ENCODE measurements around the gene STK32C. TPM values are rescaled to one million over a fixed set of nuclear protein-coding genes. Genes with fewer than 3 reads are reported as not detected.

STK32C gene
- total RNA-seq, 1 donor from 2014 or later, result 13.8 TPM

DNA sequence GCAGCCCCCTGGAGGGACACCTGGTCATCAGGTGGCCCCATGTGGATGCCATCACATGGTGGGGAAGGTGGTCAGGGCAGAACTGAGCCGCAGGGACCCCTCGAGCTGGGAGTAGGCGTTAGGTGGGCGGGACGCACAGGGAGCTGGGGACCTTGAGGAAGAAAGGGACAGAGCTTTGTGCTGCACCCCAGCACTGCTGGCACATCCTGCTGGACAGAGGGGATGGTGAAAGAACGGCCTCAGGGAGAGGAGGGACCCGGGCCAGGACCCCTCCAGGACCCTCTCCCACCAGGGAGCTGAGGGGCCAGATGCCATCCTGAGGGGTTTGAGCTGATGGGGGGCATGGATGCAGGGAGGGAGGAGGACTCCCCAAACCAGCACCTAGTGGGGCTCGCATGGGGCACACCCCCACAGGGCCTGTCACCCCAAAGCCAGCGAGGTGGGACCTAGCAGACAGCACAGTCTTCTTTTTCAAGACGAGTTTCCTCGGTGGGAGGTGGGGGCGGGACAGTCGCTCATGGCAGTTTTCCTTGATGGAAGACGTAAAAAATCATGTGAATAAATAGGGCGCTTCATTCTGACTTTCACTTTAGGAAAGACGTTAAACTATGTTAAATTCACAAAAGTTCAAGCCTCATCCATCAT is 43.3 kb downstream of the STK32C start:
- no peak overlapping the region for H3K4me3 Mint-ChIP-seq
- no peaks in the 10 kb centered on the region for H3K36me3 Mint-ChIP-seq (ENCODE audit: low read depth)
- intact Hi-C loops (cut with micrococcal nuclease), result no loop called here
- no peak overlapping the region for H3K27ac Mint-ChIP-seq
- ChIA-PET POLR2A (no interaction called here), CTCF (no interaction called here)
- TF ChIP-seq, protein P1, sequence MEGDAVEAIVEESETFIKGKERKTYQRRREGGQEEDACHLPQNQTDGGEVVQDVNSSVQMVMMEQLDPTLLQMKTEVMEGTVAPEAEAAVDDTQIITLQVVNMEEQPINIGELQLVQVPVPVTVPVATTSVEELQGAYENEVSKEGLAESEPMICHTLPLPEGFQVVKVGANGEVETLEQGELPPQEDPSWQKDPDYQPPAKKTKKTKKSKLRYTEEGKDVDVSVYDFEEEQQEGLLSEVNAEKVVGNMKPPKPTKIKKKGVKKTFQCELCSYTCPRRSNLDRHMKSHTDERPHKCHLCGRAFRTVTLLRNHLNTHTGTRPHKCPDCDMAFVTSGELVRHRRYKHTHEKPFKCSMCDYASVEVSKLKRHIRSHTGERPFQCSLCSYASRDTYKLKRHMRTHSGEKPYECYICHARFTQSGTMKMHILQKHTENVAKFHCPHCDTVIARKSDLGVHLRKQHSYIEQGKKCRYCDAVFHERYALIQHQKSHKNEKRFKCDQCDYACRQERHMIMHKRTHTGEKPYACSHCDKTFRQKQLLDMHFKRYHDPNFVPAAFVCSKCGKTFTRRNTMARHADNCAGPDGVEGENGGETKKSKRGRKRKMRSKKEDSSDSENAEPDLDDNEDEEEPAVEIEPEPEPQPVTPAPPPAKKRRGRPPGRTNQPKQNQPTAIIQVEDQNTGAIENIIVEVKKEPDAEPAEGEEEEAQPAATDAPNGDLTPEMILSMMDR (IDR thresholded peaks at IDR 0.05), result no peak
- H3K4me1 Mint-ChIP-seq, result no peaks in the 10 kb centered on the region
- DNase-seq (no peak), ATAC-seq (ENCODE audit: low read depth) (no peak)
- no peaks in the 10 kb centered on the region for H3K9me3 Mint-ChIP-seq
- H3K27me3 Mint-ChIP-seq, result peaks cover 2% of the 10 kb centered on the region

DNA sequence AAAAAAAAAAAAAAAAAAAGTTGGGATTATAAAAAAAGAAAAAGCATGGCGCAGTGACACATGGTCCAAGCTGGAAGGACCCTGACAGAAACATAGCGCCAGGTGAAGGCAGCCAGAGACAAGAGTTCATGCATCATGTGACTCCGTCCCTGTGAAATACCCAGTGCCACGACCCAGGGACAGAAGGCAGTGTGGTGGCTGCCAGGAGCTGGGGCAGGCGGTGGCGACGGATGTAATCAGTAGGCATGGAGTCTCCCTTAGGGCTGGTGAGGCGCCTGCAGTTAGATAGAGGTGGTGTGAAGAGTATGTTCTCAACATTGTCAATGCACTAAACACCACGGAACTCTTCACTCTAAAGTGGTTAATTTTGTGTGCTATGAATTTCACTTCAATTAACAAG is 43.9 kb downstream of the STK32C start:
- Mint-ChIP-seq H3K4me3 (no peak overlapping the region), H3K27ac (no peak overlapping the region), H3K36me3 (ENCODE audit: low read depth) (no peaks in the 10 kb centered on the region), H3K4me1 (no peaks in the 10 kb centered on the region), H3K27me3 (peaks cover 2% of the 10 kb centered on the region), H3K9me3 (no peaks in the 10 kb centered on the region)
- POLR2A ChIA-PET, result no interaction called here
- intact Hi-C loops (cut with micrococcal nuclease), result no loop called here
- TF ChIP-seq, protein P1 (IDR thresholded peaks at IDR 0.05), result no peak
- DNase-seq (no peak), ATAC-seq (ENCODE audit: low read depth) (no peak)
- CTCF ChIA-PET, result no interaction called here

DNA sequence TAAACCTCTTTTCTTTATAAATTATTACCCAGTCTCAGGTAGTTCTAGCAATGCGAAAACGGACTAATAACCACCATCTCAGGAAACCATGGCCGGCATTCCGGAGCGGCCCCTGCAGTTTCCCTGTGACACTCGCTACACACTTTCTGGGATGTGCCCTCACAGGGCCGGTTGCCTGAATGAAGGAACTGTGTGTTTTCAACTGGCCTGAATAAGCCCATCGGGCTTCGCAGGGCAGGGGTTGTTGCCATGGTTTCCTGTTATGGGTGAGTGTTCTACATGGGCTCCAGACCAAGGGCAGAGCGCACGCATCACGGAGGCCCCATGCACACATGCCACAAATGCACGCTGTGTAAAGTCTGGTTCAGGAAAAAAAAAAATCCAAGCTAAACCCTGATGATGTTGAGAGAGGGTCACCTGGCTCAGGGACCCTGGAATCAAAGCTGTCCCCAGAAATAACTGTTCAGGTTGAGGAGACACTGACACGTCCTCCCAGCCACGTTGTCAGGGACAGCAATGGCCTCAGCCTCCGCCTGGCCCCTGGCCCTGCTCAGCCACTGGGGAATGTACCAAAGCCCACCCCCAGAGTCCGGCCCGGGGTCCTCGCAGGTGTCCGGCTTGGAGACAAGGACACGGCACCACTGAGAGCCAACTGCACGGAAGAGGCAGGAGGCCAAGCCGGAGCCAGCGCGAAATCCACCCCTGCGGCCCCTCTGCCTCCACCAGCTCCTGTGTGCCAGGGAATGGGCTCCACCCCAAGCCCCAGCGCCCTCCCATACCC is 47.9 kb downstream of the STK32C start:
- TF ChIP-seq, protein P1 (IDR thresholded peaks at IDR 0.05), result no peak
- Mint-ChIP-seq H3K36me3 (ENCODE audit: low read depth) (no peaks in the 10 kb centered on the region), H3K27ac (no peak overlapping the region), H3K9me3 (no peaks in the 10 kb centered on the region), H3K4me1 (no peaks in the 10 kb centered on the region), H3K4me3 (no peak overlapping the region), H3K27me3 (peaks cover 2% of the 10 kb centered on the region)
- intact Hi-C loops (cut with micrococcal nuclease), result no loop called here
- DNase-seq (no peak), ATAC-seq (ENCODE audit: low read depth) (no peak)
- ChIA-PET POLR2A (no interaction called here), CTCF (no interaction called here)

DNA sequence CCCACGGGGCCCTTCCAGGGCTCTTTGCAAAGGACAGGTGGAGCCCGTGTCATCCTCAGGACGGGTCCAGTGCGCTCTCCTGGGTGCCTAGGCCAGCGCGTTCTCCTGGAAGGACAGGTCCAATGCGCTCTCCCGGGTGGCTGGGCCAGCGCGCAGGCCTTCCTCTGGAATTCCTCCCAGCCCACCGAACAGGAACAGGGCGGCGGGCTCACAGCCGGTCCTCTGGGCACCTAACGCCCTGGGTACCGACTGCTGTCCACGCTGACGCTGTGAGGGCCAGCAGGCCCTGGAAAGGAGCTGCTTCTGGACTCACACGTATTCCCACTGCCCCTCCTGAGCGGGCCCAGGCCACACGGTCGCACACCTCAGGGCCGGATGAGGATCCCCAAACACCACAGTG is 49.3 kb downstream of the STK32C start:
- H3K4me3 Mint-ChIP-seq, result no peak overlapping the region
- no peaks in the 10 kb centered on the region for H3K36me3 Mint-ChIP-seq (ENCODE audit: low read depth)
- H3K27me3 Mint-ChIP-seq, result peaks cover 2% of the 10 kb centered on the region
- H3K9me3 Mint-ChIP-seq, result no peaks in the 10 kb centered on the region
- DNase-seq (no peak), ATAC-seq (ENCODE audit: low read depth) (no peak)
- ChIA-PET POLR2A (no interaction called here), CTCF (no interaction called here)
- no peak overlapping the region for H3K27ac Mint-ChIP-seq
- intact Hi-C loops (cut with micrococcal nuclease), result no loop called here
- no peaks in the 10 kb centered on the region for H3K4me1 Mint-ChIP-seq
- TF ChIP-seq, protein P1 (IDR thresholded peaks at IDR 0.05), result no peak

DNA sequence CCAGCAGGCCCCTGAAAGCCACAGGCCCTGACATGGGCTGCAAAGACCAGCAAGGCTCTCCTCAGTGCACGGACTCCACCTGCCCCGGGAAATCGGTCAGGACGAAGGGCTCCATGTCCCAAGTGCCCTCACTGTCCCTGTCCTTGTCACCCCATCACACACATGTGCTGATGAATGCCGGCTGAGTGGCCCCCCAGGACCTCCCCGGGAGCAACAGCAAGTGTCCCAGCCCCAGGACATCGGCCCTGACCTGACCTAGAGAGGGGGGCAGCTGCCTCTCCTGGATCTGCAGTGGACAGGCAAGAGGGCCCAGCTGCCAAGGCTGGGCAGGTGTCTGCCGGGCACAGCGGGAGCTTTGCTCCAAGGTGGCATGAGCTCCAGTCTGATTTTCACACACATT is 49.8 kb downstream of the STK32C start:
- Mint-ChIP-seq H3K36me3 (ENCODE audit: low read depth) (no peaks in the 10 kb centered on the region), H3K9me3 (no peaks in the 10 kb centered on the region), H3K27ac (no peak overlapping the region), H3K4me1 (no peaks in the 10 kb centered on the region), H3K27me3 (no peaks in the 10 kb centered on the region), H3K4me3 (no peak overlapping the region)
- POLR2A ChIA-PET, result no interaction called here
- DNase-seq, result no peak
- TF ChIP-seq, protein P1 (IDR thresholded peaks at IDR 0.05), result no peak
- ATAC-seq (ENCODE audit: low read depth), result no peak
- intact Hi-C loops (cut with micrococcal nuclease), result no loop called here
- CTCF ChIA-PET, result no interaction called here
